Fibroblast of lung (primary cell): ENCODE data around the gene MYO10. TPM values are rescaled to one million over a fixed set of nuclear protein-coding genes. Genes with fewer than 3 reads are reported as not detected.

Experiments
- DNase-seq, 2 donors: peaks; one replicate each; pipeline versions ENCODE4 v3.0.0 to v3.0.0-alpha.2; 2010; ENCODE audit warnings: low read depth in 2 of 2
- H2AFZ ChIP-seq: 2 replicates; pipeline ENCODE4 v1.5.1; 2012; ENCODE audit warnings: low read length, control low read depth, inconsistent platforms
- H3K27ac ChIP-seq: 2 replicates; pipeline ENCODE4 v1.5.1; 2011; ENCODE audit warnings: low read length, control low read depth; ENCODE audit not compliant: insufficient read depth
- H3K27me3 ChIP-seq: 2 replicates; pipeline ENCODE4 v1.5.1; 2011; ENCODE audit warnings: mild to moderate bottlenecking, low read length; ENCODE audit not compliant: control insufficient read depth, insufficient read depth
- H3K36me3 ChIP-seq: 2 replicates; pipeline ENCODE4 v1.5.1; 2011; ENCODE audit warnings: low read length; ENCODE audit not compliant: control insufficient read depth, insufficient read depth
- H3K4me1 ChIP-seq: 2 replicates; pipeline ENCODE4 v1.5.1; 2011; ENCODE audit warnings: low read length; ENCODE audit not compliant: control insufficient read depth, insufficient read depth; ENCODE audit errors: extremely low read depth
- H3K4me2 ChIP-seq: 2 replicates; pipeline ENCODE4 v1.5.1; 2011; ENCODE audit warnings: low read length, control low read depth; ENCODE audit not compliant: insufficient read depth; ENCODE audit errors: extremely low read depth
- H3K4me3 ChIP-seq, 4 experiments: fragments of 200-600 bp in 1 of 4; sonication (generic) in 1 of 4; replicated peaks in 1 of 4; 2 replicates each; pipeline ENCODE4 v1.5.1; 2011 to 2016; ENCODE audit warnings: low read length in 4 of 4, low read depth in 3 of 4, mild to moderate bottlenecking in 3 of 4, control low read depth in 2 of 4, inconsistent platforms in 1 of 4, mixed read lengths in 1 of 4; ENCODE audit not compliant: insufficient read depth in 1 of 4; ENCODE audit errors: control extremely low read depth in 1 of 4
- H3K79me2 ChIP-seq: 2 replicates; pipeline ENCODE4 v1.5.1; 2012; ENCODE audit warnings: mild to moderate bottlenecking, low read length, inconsistent platforms; ENCODE audit not compliant: control insufficient read depth, insufficient read depth
- H3K9ac ChIP-seq: 2 replicates; pipeline ENCODE4 v1.5.1; 2011; ENCODE audit warnings: mild to moderate bottlenecking, low read length, control low read depth; ENCODE audit not compliant: insufficient read depth
- H3K9me3 ChIP-seq: 2 replicates; pipeline ENCODE4 v1.5.1; 2012; ENCODE audit warnings: low read depth, low read length; ENCODE audit not compliant: control insufficient read depth, insufficient read depth
- H4K20me1 ChIP-seq: 2 replicates; pipeline ENCODE4 v1.5.1; 2011; ENCODE audit warnings: low read length; ENCODE audit not compliant: control insufficient read depth, insufficient read depth; ENCODE audit errors: extremely low read depth
- CTCF ChIP-seq, 2 donors: IDR thresholded peaks in 1 of 2; conservative IDR thresholded peaks in 1 of 2; 1 replicate in 1 of 2; 2 replicates in 1 of 2; pipeline ENCODE4 v1.5.1; 2011 to 2012; ENCODE audit warnings: low read length in 2 of 2, control low read depth in 1 of 2, inconsistent platforms in 1 of 2, low read depth in 1 of 2, mild to moderate bottlenecking in 1 of 2
- EZH2 ChIP-seq: IDR thresholded peaks from 2 replicates; pipeline ENCODE4 v1.5.1; 2012; ENCODE audit warnings: low read length, control low read depth, mild to moderate bottlenecking; ENCODE audit errors: missing control alignments
- polyA plus RNA-seq, 2 donors: library from polyadenylated mRNA; depleted of rRNA in 1 of 2; stranded (reverse) in 1 of 2; unstranded in 1 of 2; fragments of >200 nt; gene quantifications; 2 replicates each; pipeline ENCODE4 v1.2.1, GENCODE V29; 2011 to 2012; ENCODE audit warnings: missing spikeins in 1 of 2
- total RNA-seq: library from RNA; depleted of rRNA; stranded (reverse); fragments of >200 nt; gene quantifications from 2 replicates; pipeline ENCODE4 v1.2.1, GENCODE V29; 2014

MYO10 gene
- total and polyA plus RNA-seq, 2 donors (not counting 1 experiment from before 2014, with no cell fraction given), result 16.6 to 82.2 TPM

GRCh38 chr5:16849775-16850174 is 86.3 kb downstream of the MYO10 start:
- Histone ChIP-seq H3K27me3 (no peaks in the 10 kb centered on the region), H2AFZ (no peak overlapping the region), H3K9me3 (no peaks in the 10 kb centered on the region), H3K4me1 (no peaks in the 10 kb centered on the region), H3K36me3 (no peaks in the 10 kb centered on the region), H3K9ac (no peak overlapping the region), H4K20me1 (no peaks in the 10 kb centered on the region), H3K79me2 (peaks cover 44% of the 10 kb centered on the region), H3K27ac (no peak overlapping the region), H3K4me2 (no peak overlapping the region), H3K4me3 (no peak overlapping the region)
- TF ChIP-seq CTCF (conservative IDR thresholded peaks at IDR 0.05 in 1 of 2, IDR thresholded peaks at IDR 0.05 in 1 of 2; ENCODE audit: low read depth in 1 of 2, low read length in 2 of 2), result no peak
- no peak for TF ChIP-seq EZH2
- no peak for DNase-seq

GRCh38 chr5:16849181-16849580 is 86.9 kb downstream of the MYO10 start:
- peaks cover 44% of the 10 kb centered on the region for H3K79me2 ChIP-seq
- no peaks in the 10 kb centered on the region for H3K9me3 ChIP-seq
- TF ChIP-seq EZH2 (no peak), CTCF (conservative IDR thresholded peaks at IDR 0.05 in 1 of 2, IDR thresholded peaks at IDR 0.05 in 1 of 2; ENCODE audit: low read depth in 1 of 2, low read length in 2 of 2) (no peak)
- H3K27ac ChIP-seq, result no peak overlapping the region
- H2AFZ ChIP-seq, result no peak overlapping the region
- no peaks in the 10 kb centered on the region for H3K36me3 ChIP-seq
- DNase-seq, result no peak
- no peaks in the 10 kb centered on the region for H4K20me1 ChIP-seq
- H3K27me3 ChIP-seq, result no peaks in the 10 kb centered on the region
- no peak overlapping the region for H3K4me2 ChIP-seq
- H3K4me1 ChIP-seq, result no peaks in the 10 kb centered on the region
- no peak overlapping the region for H3K9ac ChIP-seq
- H3K4me3 ChIP-seq, result no peak overlapping the region

GRCh38 chr5:16844952-16845351 is 91.1 kb downstream of the MYO10 start:
- TF ChIP-seq EZH2, result no peak
- TF ChIP-seq CTCF (conservative IDR thresholded peaks at IDR 0.05 in 1 of 2, IDR thresholded peaks at IDR 0.05 in 1 of 2; ENCODE audit: low read depth in 1 of 2, low read length in 2 of 2), result peak in 1 of 2 donors; percentile 4
- Histone ChIP-seq H3K4me3 (no peak overlapping the region), H2AFZ (no peak overlapping the region), H3K27me3 (no peaks in the 10 kb centered on the region), H3K9me3 (no peaks in the 10 kb centered on the region), H3K4me1 (peaks cover 3% of the 10 kb centered on the region), H3K36me3 (no peaks in the 10 kb centered on the region), H4K20me1 (peaks cover 2% of the 10 kb centered on the region), H3K27ac (no peak overlapping the region), H3K79me2 (peaks cover 37% of the 10 kb centered on the region), H3K9ac (no peak overlapping the region), H3K4me2 (no peak overlapping the region)
- no peak for DNase-seq
